Fibroblast of peridontal ligament (primary cell): Measurements from ENCODE around the gene TRIAP1.
"Not testable (repeated sequence)": the region's sequence is repeated elsewhere in the genome, so short reads cannot be mapped to it uniquely, and the experiment has no call there.

Source experiments
- DNase-seq: peaks from one replicate; pipeline ENCODE4 v3.0.0-alpha.2; 2010; ENCODE audit errors: extremely low read depth

TRIAP1 gene

GRCh38 chr12:120445911-120446843 is at the start of gene TRIAP1, which contains the start of gene GATC:
TSS of gene TRIAP1 (minus strand) at chr12:120446384. CDS start at chr12:120446372, 12 bp downstream.
TSS of gene GATC (plus strand) at chr12:120446444. CDS start at chr12:120446481, 37 bp downstream.
- DNase-seq: peak; percentile 67

- peak; percentile 10 for DNase-seq
These were observed 49.1 kb upstream of the TRIAP1 start for GRCh38 chr12:120495186-120495730.

- no peak for DNase-seq
These were observed 44.8 kb upstream of the TRIAP1 start for GRCh38 chr12:120490833-120491512.

GRCh38 chr12:120490325-120490724 is 44.1 kb upstream of the TRIAP1 start:
- DNase-seq: no peak

- DNase-seq: no peak
These were observed 42.8 kb upstream of the TRIAP1 start for GRCh38 chr12:120489018-120489417.

- no peak for DNase-seq
These were observed 42.0 kb upstream of the TRIAP1 start for GRCh38 chr12:120488057-120488640.

- not testable (repeated sequence) for DNase-seq
These were observed 41.4 kb upstream of the TRIAP1 start for GRCh38 chr12:120487552-120487951.

GRCh38 chr12:120485961-120486881 is 40.0 kb upstream of the TRIAP1 start:
- DNase-seq: no peak

GRCh38 chr12:120483621-120484020 is 37.4 kb upstream of the TRIAP1 start:
- DNase-seq: no peak

GRCh38 chr12:120481022-120481767 is 35.0 kb upstream of the TRIAP1 start:
- no peak for DNase-seq

- DNase-seq: no peak
These were observed 34.0 kb upstream of the TRIAP1 start for GRCh38 chr12:120480211-120480610.

GRCh38 chr12:120479458-120479857 is 33.3 kb upstream of the TRIAP1 start:
- no peak for DNase-seq

- DNase-seq: no peak
These were observed 29.5 kb upstream of the TRIAP1 start for GRCh38 chr12:120475643-120476042.

GRCh38 chr12:120474616-120474960 is 28.4 kb upstream of the TRIAP1 start:
- peak; percentile 29 for DNase-seq

GRCh38 chr12:120473807-120474615 is 27.8 kb upstream of the TRIAP1 start:
- DNase-seq: no peak

- no peak for DNase-seq
These were observed 26.3 kb upstream of the TRIAP1 start for GRCh38 chr12:120472521-120472920.

GRCh38 chr12:120470150-120470784 is 24.1 kb upstream of the TRIAP1 start:
- DNase-seq: peak; percentile 37

GRCh38 chr12:120469450-120470149 is 23.4 kb upstream of the TRIAP1 start, which contains the start of gene SRSF9:
TSS of gene SRSF9 (minus strand) at chr12:120469748. CDS start at chr12:120469609, 139 bp downstream.
- peak; percentile 97 for DNase-seq
